Panc1 (cell line): Measurements from ENCODE around the gene ABCC3. TPM values are rescaled to one million over a fixed set of nuclear protein-coding genes. Genes with fewer than 3 reads are reported as not detected.

Experiments used
- ATAC-seq: fragments of 200-7000 bp; cut with Tn5 transposase; 2 replicates; pipeline ENCODE4 v1.9.1; 2020; ENCODE audit warnings: mild to moderate bottlenecking, moderate library complexity
- BruUV-seq: library from RNA; stranded (reverse); fragments of 400-500 nt; replicated peaks from 2 replicates; lab custom pipeline; 2021; lab: Mats Ljungman, UMichigan
- CTCF ChIA-PET: fragments of 300-600 bp; sonication (Branson Sonifier 250); formaldehyde crosslinking; loops from one replicate; lab custom pipeline; 2022; ENCODE audit warnings: antibody characterized with exemption; lab: Charles Lee
- POLR2A ChIA-PET: fragments of 300-600 bp; sonication (Branson Sonifier 250); formaldehyde crosslinking; loops from one replicate; lab custom pipeline; 2022; ENCODE audit warnings: antibody characterized with exemption; lab: Charles Lee
- DNase-seq: peaks from one replicate; pipeline ENCODE4 v3.0.0-alpha.2; 2010; ENCODE audit warnings: low read depth, low spot score
- H3K27ac ChIP-seq: 2 replicates; pipeline ENCODE4 v1.5.1; 2011; ENCODE audit warnings: mild to moderate bottlenecking, low read length, inconsistent platforms
- H3K27me3 ChIP-seq: fragments of 200-500 bp; sonication (Bioruptor generic); 2 replicates; pipeline ENCODE4 v1.6.0; 2014; ENCODE audit warnings: low read length, inconsistent platforms; ENCODE audit not compliant: control insufficient read depth, insufficient read depth
- H3K36me3 ChIP-seq: fragments of 200-500 bp; sonication (Bioruptor generic); 2 replicates; pipeline ENCODE4 v1.5.1; 2014; ENCODE audit warnings: inconsistent platforms, mild to moderate bottlenecking, low read length, moderate library complexity; ENCODE audit not compliant: control insufficient read depth, insufficient read depth
- H3K4me1 ChIP-seq: 2 replicates; pipeline ENCODE4 v1.5.1; 2011; ENCODE audit warnings: inconsistent platforms, mild to moderate bottlenecking, low read length, moderate library complexity; ENCODE audit not compliant: control insufficient read depth, insufficient read depth
- H3K4me3 ChIP-seq, 2 experiments: 2 replicates each; pipeline ENCODE4 v1.5.1; 2011 to 2012; ENCODE audit warnings: low read depth in 2 of 2, low read length in 2 of 2, mild to moderate bottlenecking in 2 of 2, inconsistent platforms in 1 of 2, moderate library complexity in 1 of 2
- H3K9me3 ChIP-seq: fragments of 200-500 bp; sonication (Bioruptor generic); 2 replicates; pipeline ENCODE4 v1.5.1; 2014; ENCODE audit warnings: low read depth, mild to moderate bottlenecking, inconsistent platforms, low read length, moderate library complexity; ENCODE audit not compliant: control insufficient read depth, insufficient read depth
- POLR2AphosphoS5 ChIP-seq: IDR thresholded peaks from 2 replicates; pipeline ENCODE4 v1.6.1; 2012; ENCODE audit warnings: mild to moderate bottlenecking, low read depth, low read length, moderate library complexity
- REST ChIP-seq, 2 experiments: IDR thresholded peaks; 2 replicates each; pipeline ENCODE4 v1.6.1; 2011 to 2012; ENCODE audit warnings: low read depth in 2 of 2, control low read depth in 1 of 2, low read length in 1 of 2, mild to moderate bottlenecking in 1 of 2, moderate library complexity in 1 of 2; ENCODE audit not compliant: insufficient read depth in 1 of 2
- SIN3A ChIP-seq: IDR thresholded peaks from 2 replicates; pipeline ENCODE4 v1.6.1; 2012; ENCODE audit warnings: low read depth, mild to moderate bottlenecking, low read length, moderate library complexity, borderline replicate concordance; ENCODE audit not compliant: insufficient read depth
- TCF7L2 ChIP-seq: IDR thresholded peaks from 2 replicates; pipeline ENCODE4 v1.6.1; 2011; ENCODE audit warnings: mild to moderate bottlenecking, low read depth, low read length, inconsistent platforms
- in situ Hi-C: cut with HindIII; loops from 2 replicates; pipeline ENCODE4 v1.10.0; 2016; ENCODE audit warnings: low sequenced_read_pairs, low pct_unique_long_range_greater_than_20kb
- intact Hi-C: fragments of 100-400 bp; cut with micrococcal nuclease; formaldehyde crosslinking; loops from one replicate; pipeline ENCODE4 v1.10.0; 2022; ENCODE audit not compliant: unreplicated experiment
- total RNA-seq: library from RNA; stranded (reverse); gene quantifications from one replicate; pipeline ENCODE4 v1.2.1, GENCODE V29; 2021; ENCODE audit not compliant: unreplicated experiment
- TF ChIP-seq, protein P1 (sequence below): fragments of 450-650 bp; IDR thresholded peaks from 2 replicates; pipeline ENCODE4 v1.5.1; 2017; ENCODE audit warnings: mild to moderate bottlenecking

ABCC3 gene
- total RNA-seq, 1 experiment from 2014 or later: 128 TPM

- no TSS peak for BruUV-seq
- no peak overlapping the region for H3K4me3 ChIP-seq
- ChIA-PET POLR2A (no interaction called here), CTCF (no interaction called here)
- no peaks in the 10 kb centered on the region for H3K9me3 ChIP-seq
- H3K27ac ChIP-seq: no peak overlapping the region
- no peaks in the 10 kb centered on the region for H3K36me3 ChIP-seq
- in situ Hi-C loops (no loop called here), intact Hi-C loops (no loop called here)
- TF ChIP-seq SIN3A (no peak), POLR2AphosphoS5 (no peak), TCF7L2 (no peak), REST (IDR thresholded peaks at IDR 0.05; ENCODE audit: insufficient read depth in 1 of 2, low read depth in 2 of 2, low read length in 1 of 2) (no peak)
- TF ChIP-seq, protein P1, sequence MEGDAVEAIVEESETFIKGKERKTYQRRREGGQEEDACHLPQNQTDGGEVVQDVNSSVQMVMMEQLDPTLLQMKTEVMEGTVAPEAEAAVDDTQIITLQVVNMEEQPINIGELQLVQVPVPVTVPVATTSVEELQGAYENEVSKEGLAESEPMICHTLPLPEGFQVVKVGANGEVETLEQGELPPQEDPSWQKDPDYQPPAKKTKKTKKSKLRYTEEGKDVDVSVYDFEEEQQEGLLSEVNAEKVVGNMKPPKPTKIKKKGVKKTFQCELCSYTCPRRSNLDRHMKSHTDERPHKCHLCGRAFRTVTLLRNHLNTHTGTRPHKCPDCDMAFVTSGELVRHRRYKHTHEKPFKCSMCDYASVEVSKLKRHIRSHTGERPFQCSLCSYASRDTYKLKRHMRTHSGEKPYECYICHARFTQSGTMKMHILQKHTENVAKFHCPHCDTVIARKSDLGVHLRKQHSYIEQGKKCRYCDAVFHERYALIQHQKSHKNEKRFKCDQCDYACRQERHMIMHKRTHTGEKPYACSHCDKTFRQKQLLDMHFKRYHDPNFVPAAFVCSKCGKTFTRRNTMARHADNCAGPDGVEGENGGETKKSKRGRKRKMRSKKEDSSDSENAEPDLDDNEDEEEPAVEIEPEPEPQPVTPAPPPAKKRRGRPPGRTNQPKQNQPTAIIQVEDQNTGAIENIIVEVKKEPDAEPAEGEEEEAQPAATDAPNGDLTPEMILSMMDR: no peak
- DNase-seq: no peak
- H3K27me3 ChIP-seq: no peaks in the 10 kb centered on the region
- ATAC-seq: no peak
- H3K4me1 ChIP-seq: peaks cover 14% of the 10 kb centered on the region
These were observed 13.8 kb upstream of the ABCC3 start for GRCh38 chr17:50620858-50621257.

- Histone ChIP-seq H3K27ac (no peak overlapping the region), H3K9me3 (no peaks in the 10 kb centered on the region), H3K36me3 (no peaks in the 10 kb centered on the region), H3K27me3 (no peaks in the 10 kb centered on the region), H3K4me1 (peaks cover 21% of the 10 kb centered on the region), H3K4me3 (no peak overlapping the region)
- ChIA-PET POLR2A (no interaction called here), CTCF (no interaction called here)
- intact Hi-C loops: no loop called here
- ATAC-seq (no peak), DNase-seq (no peak)
- TF ChIP-seq SIN3A: no peak
- TF ChIP-seq TCF7L2: no peak
- TF ChIP-seq, protein P1: no peak
- TF ChIP-seq POLR2AphosphoS5: no peak
- TF ChIP-seq REST (IDR thresholded peaks at IDR 0.05; ENCODE audit: insufficient read depth in 1 of 2, low read depth in 2 of 2, low read length in 1 of 2): no peak
- in situ Hi-C loops: no loop called here
- BruUV-seq: no TSS peak
These were observed 13.1 kb upstream of the ABCC3 start for GRCh38 chr17:50621574-50622031.
